HG03378 (cell line): Measurements from ENCODE around the gene ZNF573.

Source experiments
- ATAC-seq: cut with Tn5 transposase; IDR thresholded peaks from one replicate; pipeline ENCODE4 v1.9.1; 2021; ENCODE audit warnings: mild to moderate bottlenecking, moderate library complexity; ENCODE audit not compliant: unreplicated experiment

Gene ZNF573

DNA sequence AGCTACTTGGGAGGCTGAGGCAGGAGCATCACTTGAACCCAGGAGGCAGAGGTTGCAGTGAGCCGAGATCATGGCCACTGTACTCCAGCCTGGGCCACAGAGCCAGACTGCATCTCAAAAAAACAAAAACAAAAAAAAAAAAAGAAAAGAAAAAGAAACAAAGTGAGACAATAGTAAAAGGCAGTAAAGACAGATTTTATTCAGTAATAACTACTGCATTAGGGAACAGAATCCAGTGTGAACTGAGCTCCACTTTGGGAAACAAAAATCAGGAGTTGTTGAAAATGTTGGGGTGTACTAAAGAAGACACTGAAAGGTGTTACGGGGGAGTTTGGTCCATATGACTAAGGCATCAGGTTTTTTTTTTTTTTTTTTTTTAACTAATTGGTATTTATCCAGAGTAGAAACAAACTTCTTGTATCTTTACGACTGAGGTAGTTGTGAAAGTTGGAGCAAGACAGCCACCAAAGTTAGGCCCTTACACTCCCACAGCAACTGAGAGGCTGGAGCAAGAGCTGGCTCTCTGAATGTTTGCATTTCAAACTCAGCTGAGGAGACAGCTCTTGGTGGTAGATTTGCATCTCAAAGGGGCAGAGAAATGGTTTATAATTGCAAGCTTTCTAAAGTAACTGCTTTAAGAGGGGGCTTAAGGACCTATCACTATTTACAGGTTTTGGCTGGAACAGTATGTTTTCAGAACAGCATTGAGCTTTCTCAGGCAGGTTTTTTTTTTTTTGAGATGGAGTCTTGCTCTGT is 84.1 kb downstream of the ZNF573 start:
- no peak for ATAC-seq

DNA sequence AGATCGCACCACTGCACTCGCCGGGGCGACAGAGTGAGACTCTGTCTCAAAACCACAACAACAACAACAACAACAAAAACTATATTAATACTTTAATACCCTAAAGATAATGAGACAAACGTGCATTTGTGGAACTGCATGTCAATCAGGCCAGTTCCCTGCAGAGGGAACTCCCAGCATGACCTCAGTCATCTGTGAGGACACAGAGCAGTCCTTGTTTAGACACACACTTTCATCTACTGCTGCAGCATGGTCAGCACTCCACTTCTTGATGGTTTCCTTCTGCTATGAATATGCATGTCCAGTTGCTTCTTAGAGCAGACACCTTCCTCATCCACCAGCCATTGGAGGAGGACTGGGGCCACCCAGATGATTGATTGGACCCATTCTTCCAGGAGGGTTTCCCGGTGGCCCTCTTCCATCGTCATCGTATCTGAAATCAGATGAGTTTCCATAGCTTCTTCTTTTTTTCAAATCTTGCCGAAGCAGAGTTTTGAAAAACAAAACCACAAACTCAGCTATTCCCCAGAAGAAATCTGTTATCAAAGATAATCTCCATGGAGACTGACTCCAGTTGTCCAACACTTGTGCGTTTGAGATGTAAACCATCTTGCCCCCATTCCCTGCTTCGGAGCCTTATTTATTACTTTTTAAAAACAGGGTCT is 86.3 kb downstream of the ZNF573 start:
- no peak for ATAC-seq

DNA sequence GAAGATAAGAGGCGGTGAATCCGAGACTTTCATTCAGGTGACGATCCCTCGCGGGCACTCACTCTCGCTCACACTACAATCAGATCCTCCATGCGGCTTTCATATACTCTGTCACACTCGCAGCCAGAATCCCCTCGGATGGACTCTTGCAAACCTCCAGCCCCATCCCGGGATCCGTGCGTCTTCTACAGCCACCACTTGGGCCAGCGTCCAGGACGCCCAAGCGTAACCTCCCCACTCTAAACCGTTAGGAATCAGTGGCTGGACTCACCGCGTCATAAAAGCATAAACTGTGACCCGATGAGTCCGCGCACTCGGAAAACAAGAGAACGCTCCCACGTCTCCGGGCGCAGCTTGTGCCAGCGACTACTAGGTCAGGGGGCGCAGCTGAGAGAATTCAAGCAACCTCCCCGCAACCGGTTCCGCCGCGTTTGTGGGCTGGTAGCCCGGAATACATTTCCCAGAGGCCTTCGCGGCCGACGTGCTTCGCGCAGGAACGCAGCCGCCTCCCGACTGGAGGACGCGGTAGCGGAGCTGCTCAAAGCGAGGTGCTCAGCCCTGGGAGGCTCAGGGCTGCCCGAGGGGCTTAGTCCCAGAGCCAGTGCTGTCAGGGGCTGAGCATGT is 87.4 kb downstream of the ZNF573 start:
- ATAC-seq: no peak
